Measurements from ENCODE around the gene ADGRG3. TPM values are rescaled to one million over a fixed set of nuclear protein-coding genes. Genes with fewer than 3 reads are reported as not detected.

The ADGRG3 gene
- total and polyA plus RNA-seq, 2 of the 13 experiments (the other 11 are each of a cell fraction or from before 2014, with no cell fraction given) = 2.7 to 11.8 TPM

DNA sequence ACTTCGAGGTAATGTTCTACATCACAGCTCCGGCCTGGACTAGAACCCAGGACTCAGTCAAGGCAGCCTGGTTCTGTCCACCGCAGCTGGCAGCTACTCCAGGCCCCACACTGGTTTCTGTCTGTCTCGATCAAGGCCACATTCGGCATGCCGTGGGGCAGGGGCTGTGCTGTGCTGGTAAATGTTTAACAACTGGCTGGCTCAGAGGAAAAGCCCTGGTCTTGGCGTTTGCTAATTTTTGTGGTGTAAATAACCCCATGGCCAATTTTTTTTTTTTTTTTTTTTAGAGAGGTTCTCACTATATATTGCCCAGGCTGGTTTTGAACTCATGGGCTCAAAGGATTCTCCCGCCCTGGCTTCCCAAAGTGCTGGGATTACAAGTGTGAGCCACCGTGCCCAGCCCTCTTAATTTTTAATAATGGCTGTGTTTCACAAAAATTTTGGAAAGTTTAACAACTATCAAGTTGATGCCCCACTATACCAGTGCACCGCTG lies 26.2 kb downstream of the ADGRG3 start (continued):
- TF ChIP-seq TBX2 (CRISPR knock-in tag; IDR thresholded peaks at IDR 0.05; ENCODE audit: borderline replicate concordance) (peak; percentile 50; the same call in 1 of the 2 replicates), BRCA1 (CRISPR knock-in tag; IDR thresholded peaks at IDR 0.05) (no peak), MEF2D (CRISPR knock-in tag; IDR thresholded peaks at IDR 0.05) (peak; percentile 62; the same call in 1 of the 2 replicates), ZNF7 (CRISPR knock-in tag; IDR thresholded peaks at IDR 0.05) (no peak), TCF12 (IDR thresholded peaks at IDR 0.05) (no peak), TCF12 (CRISPR knock-in tag; IDR thresholded peaks at IDR 0.05) (no peak), BORCS8-MEF2B (CRISPR knock-in tag; IDR thresholded peaks at IDR 0.05) (no peak), ISL2 (CRISPR knock-in tag; IDR thresholded peaks at IDR 0.05) (no peak), GLI4 (CRISPR knock-in tag; IDR thresholded peaks at IDR 0.05; ENCODE audit: borderline replicate concordance) (no peak), BCL6 (CRISPR knock-in tag; IDR thresholded peaks at IDR 0.05) (no peak; the same call in 1 of the 2 replicates), FOXJ3 (CRISPR knock-in tag; IDR thresholded peaks at IDR 0.05; ENCODE audit: borderline replicate concordance) (0 out of 2 replicates have a peak, but pooled peaks have one; percentile 42), ZNF878 (CRISPR knock-in tag; IDR thresholded peaks at IDR 0.05) (no peak), ZNF143 (CRISPR knock-in tag; IDR thresholded peaks at IDR 0.05) (no peak), ZNF350 (CRISPR knock-in tag; IDR thresholded peaks at IDR 0.05; ENCODE audit: borderline replicate concordance, low read depth) (peak; percentile 37; the same call in 1 of the 2 replicates), XRCC5 (optimal IDR thresholded peaks at IDR 0.05; ENCODE audit: low read length) (peak; percentile 32), GTF2F1 (IDR thresholded peaks at IDR 0.05; ENCODE audit: low read length) (no peak), ZFYVE20 (CRISPR knock-in tag; IDR thresholded peaks at IDR 0.05; ENCODE audit: borderline replicate concordance, low read depth) (no peak), ZNF362 (CRISPR knock-in tag; IDR thresholded peaks at IDR 0.05; ENCODE audit: borderline replicate concordance) (peak; percentile 81; the same call in 1 of the 2 replicates), TFE3 (CRISPR knock-in tag; IDR thresholded peaks at IDR 0.05) (no peak; the same call in 1 of the 2 replicates), ZNF484 (CRISPR knock-in tag; IDR thresholded peaks at IDR 0.05; ENCODE audit: borderline replicate concordance, low read depth) (no peak)
- TF ChIP-seq, protein P1, sequence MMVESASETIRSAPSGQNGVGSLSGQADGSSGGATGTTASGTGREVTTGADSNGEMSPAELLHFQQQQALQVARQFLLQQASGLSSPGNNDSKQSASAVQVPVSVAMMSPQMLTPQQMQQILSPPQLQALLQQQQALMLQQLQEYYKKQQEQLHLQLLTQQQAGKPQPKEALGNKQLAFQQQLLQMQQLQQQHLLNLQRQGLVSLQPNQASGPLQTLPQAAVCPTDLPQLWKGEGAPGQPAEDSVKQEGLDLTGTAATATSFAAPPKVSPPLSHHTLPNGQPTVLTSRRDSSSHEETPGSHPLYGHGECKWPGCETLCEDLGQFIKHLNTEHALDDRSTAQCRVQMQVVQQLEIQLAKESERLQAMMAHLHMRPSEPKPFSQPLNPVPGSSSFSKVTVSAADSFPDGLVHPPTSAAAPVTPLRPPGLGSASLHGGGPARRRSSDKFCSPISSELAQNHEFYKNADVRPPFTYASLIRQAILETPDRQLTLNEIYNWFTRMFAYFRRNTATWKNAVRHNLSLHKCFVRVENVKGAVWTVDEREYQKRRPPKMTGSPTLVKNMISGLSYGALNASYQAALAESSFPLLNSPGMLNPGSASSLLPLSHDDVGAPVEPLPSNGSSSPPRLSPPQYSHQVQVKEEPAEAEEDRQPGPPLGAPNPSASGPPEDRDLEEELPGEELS (CRISPR knock-in tag; IDR thresholded peaks at IDR 0.05) = peak; percentile 75; the same call in 1 of the 2 replicates
- TF ChIP-seq, protein P2, sequence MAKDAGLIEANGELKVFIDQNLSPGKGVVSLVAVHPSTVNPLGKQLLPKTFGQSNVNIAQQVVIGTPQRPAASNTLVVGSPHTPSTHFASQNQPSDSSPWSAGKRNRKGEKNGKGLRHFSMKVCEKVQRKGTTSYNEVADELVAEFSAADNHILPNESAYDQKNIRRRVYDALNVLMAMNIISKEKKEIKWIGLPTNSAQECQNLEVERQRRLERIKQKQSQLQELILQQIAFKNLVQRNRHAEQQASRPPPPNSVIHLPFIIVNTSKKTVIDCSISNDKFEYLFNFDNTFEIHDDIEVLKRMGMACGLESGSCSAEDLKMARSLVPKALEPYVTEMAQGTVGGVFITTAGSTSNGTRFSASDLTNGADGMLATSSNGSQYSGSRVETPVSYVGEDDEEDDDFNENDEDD (CRISPR knock-in tag; IDR thresholded peaks at IDR 0.05; ENCODE audit: borderline replicate concordance) = no peak

Measured in HepG2 (cell line).